Peyer's patch (tissue), 4 donors: ENCODE measurements around the gene OR13C2. TPM values are rescaled to one million over a fixed set of nuclear protein-coding genes. Genes with fewer than 3 reads are reported as not detected.
"Not testable (repeated sequence)": the region's sequence is repeated elsewhere in the genome, so short reads cannot be mapped to it uniquely, and the experiment has no call there.

ENCODE experiments used
- DNase-seq, 3 donors: peaks; one replicate each; pipeline ENCODE4 v3.0.0-alpha.2; 2017 to 2019
- H3K27ac ChIP-seq, 4 donors: fragments of 200-600 bp; sonication (generic); one replicate each; pipeline ENCODE4 v1.5.1; 2016 to 2019
- H3K27me3 ChIP-seq, 2 donors: fragments of 200-600 bp; sonication (generic); one replicate each; pipeline ENCODE4 v1.5.1; 2019
- H3K36me3 ChIP-seq, 3 donors: fragments of 200-600 bp; sonication (generic); one replicate each; pipeline ENCODE4 v1.5.1; 2016 to 2019
- H3K4me1 ChIP-seq, 4 donors: fragments of 200-600 bp; sonication (generic); one replicate each; pipeline ENCODE4 v1.5.1; 2016 to 2019
- H3K4me3 ChIP-seq, 4 donors: fragments of 200-600 bp; sonication (generic); 1 replicate in 3 of 4; 2 replicates in 1 of 4; pipeline ENCODE4 v1.5.1; 2016 to 2019; ENCODE audit warnings: mild to moderate bottlenecking in 1 of 4
- H3K9me3 ChIP-seq, 4 donors: fragments of 200-600 bp; sonication (generic); one replicate each; pipeline ENCODE4 v1.5.1; 2016 to 2019; ENCODE audit warnings: mild to moderate bottlenecking in 1 of 4
- CTCF ChIP-seq, 6 experiments: fragments of 450-650 bp in 4 of 6; fragments of 200-600 bp in 2 of 6; sonication (generic) in 1 of 6; IDR thresholded peaks; one replicate each; pipeline ENCODE4 v1.5.1; 2017 to 2019; ENCODE audit warnings: antibody characterized with exemption in 6 of 6, mild to moderate bottlenecking in 3 of 6, moderate library complexity in 1 of 6
- POLR2A ChIP-seq, 2 donors: fragments of 450-650 bp; IDR thresholded peaks; one replicate each; pipeline ENCODE4 v1.5.1; 2017; ENCODE audit warnings: antibody characterized with exemption in 2 of 2, mild to moderate bottlenecking in 2 of 2, moderate library complexity in 2 of 2
- total RNA-seq, 4 donors: library from RNA; depleted of rRNA; stranded (reverse); fragments of >200 nt; gene quantifications; one replicate each; pipeline ENCODE4 v1.1.0, GENCODE V29; 2016

The OR13C2 gene
- total RNA-seq, 4 donors from 2014 or later, result not detected

DNA sequence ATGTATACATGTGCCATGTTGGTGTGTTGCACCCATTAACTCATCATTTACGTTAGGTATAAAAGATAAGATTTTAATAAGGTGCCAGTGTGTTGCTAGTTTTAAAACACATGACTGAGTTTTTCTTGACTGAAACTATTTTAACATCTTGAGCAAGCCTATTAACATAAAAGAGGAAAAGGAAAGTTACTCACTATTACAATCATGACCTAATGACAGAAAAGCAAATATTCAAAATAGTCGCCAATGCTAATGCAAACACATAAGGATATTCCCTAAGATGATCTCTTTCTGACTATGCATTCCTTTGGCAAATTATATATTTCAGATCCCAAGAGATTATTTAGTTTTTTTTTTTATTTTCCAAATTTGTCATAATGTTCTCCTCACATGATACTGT, 5.8 kb upstream of the OR13C2 start:
- Histone ChIP-seq H3K27ac (no peak overlapping the region), H3K9me3 (no peaks in the 10 kb centered on the region), H3K27me3 (no peaks in the 10 kb centered on the region), H3K36me3 (no peaks in the 10 kb centered on the region), H3K4me3 (no peak overlapping the region), H3K4me1 (no peaks in the 10 kb centered on the region)
- TF ChIP-seq CTCF (IDR thresholded peaks at IDR 0.05) (no peak), POLR2A (IDR thresholded peaks at IDR 0.05) (no peak)
- no peak for DNase-seq

DNA sequence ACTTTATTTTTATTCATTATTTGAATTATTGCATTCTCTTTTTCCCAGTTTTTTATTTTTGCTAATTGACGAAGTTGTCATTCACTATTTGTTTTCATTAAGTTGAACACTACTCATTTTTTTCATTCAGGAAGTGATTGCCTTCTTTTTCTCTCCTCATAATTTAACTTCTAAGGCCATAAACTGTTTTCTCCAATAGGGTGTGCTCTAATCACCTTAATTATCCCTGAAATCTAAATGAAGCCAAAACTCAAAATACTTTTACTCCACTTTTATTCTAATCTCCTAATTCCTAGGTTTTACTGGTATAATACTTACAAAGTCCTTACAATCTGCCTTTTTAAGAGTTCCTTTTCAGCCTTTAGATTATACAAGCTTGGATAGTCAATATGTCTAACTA, 2.9 kb upstream of the OR13C2 start:
- Histone ChIP-seq H3K27me3 (no peaks in the 10 kb centered on the region), H3K27ac (no peak overlapping the region), H3K4me1 (no peaks in the 10 kb centered on the region), H3K36me3 (no peaks in the 10 kb centered on the region), H3K4me3 (no peak overlapping the region), H3K9me3 (no peaks in the 10 kb centered on the region)
- no peak for TF ChIP-seq CTCF (IDR thresholded peaks at IDR 0.05)
- TF ChIP-seq POLR2A (IDR thresholded peaks at IDR 0.05), result no peak
- no peak for DNase-seq

DNA sequence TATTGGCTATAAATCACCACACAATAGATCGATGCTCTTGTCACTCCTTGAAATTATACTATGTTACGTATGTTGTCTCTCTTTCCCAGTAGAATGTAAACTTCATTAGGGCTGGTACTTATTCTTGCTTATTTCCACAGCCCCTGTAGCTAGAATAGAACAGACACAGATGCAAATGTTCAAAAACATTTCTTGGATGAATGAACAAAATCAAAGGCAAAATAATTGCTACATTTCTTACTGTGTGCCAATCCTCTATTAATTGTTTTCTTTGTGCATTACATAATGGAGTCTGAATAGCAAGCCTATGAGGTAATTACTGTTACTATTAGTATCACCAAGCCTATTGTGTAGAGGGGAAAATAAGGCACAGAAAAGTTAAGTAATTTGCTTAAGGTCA, 725 bp upstream of the OR13C2 start:
- no peak for TF ChIP-seq CTCF (IDR thresholded peaks at IDR 0.05)
- no peak for TF ChIP-seq POLR2A (IDR thresholded peaks at IDR 0.05)
- Histone ChIP-seq H3K27me3 (no peaks in the 10 kb centered on the region), H3K9me3 (no peaks in the 10 kb centered on the region), H3K4me3 (no peak overlapping the region), H3K27ac (no peak overlapping the region), H3K4me1 (no peaks in the 10 kb centered on the region), H3K36me3 (no peaks in the 10 kb centered on the region)
- DNase-seq, result no peak

- Histone ChIP-seq H3K4me3 (no peak overlapping the region), H3K27me3 (no peaks in the 10 kb centered on the region), H3K9me3 (no peaks in the 10 kb centered on the region), H3K27ac (no peak overlapping the region), H3K4me1 (no peaks in the 10 kb centered on the region), H3K36me3 (no peaks in the 10 kb centered on the region)
- TF ChIP-seq CTCF (IDR thresholded peaks at IDR 0.05) (no peak), POLR2A (IDR thresholded peaks at IDR 0.05) (no peak)
- no peak for DNase-seq
These were observed 626 bp downstream of the OR13C2 start for GRCh38 chr9:104604801-104605200.

DNA sequence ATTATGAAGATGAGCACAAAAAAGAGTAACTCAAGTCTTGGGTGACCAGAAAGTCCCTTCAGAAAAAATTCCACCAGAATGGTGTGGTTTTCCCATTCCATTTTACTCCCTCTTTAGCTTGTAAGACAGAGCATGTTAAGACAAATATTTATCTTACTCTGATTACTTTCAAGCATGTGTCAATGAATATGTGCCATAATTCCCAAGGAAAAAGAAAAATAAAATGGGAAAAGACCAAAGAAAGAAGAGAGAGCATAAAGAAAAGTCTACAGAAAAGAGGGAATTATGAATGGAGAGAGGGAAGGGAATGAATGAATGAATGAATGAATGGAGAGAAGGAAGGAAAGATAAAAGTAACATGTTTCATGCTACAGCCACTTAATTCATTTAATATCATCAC, 6.1 kb downstream of the OR13C2 start, which contains the start of gene OR13C5:
Gene OR13C5, minus strand, starts transcription at position 101 of the 400 bp plus-strand sequence. Its CDS starts 0 bp downstream, at position 101.
- not testable (repeated sequence) for H3K27ac ChIP-seq, H3K4me1 ChIP-seq, H3K27me3 ChIP-seq, H3K4me3 ChIP-seq, DNase-seq, H3K36me3 ChIP-seq, H3K9me3 ChIP-seq

GRCh38 chr9:104598749-104599148, 6.7 kb downstream of the OR13C2 start:
- not testable (repeated sequence) for H3K4me3 ChIP-seq, H3K36me3 ChIP-seq, DNase-seq, H3K9me3 ChIP-seq, H3K4me1 ChIP-seq, H3K27me3 ChIP-seq, H3K27ac ChIP-seq

GRCh38 chr9:104589626-104590025, 15.8 kb downstream of the OR13C2 start:
- DNase-seq, result no peak
- Histone ChIP-seq H3K4me1 (no peaks in the 10 kb centered on the region), H3K9me3 (no peaks in the 10 kb centered on the region), H3K4me3 (no peak overlapping the region), H3K27ac (no peak overlapping the region), H3K36me3 (no peaks in the 10 kb centered on the region), H3K27me3 (no peaks in the 10 kb centered on the region)
- TF ChIP-seq CTCF (IDR thresholded peaks at IDR 0.05) (no peak), POLR2A (IDR thresholded peaks at IDR 0.05) (no peak)
